NCI-H187 (cell line): ENCODE data around the gene PCYT2.

Source experiments
- DNase-seq, 2 experiments: peaks; one replicate each; lab custom pipeline; 2025; lab: John Stamatoyannopoulos, UW

PCYT2 gene

GRCh38 chr17:81851423-81851822 lies 59.8 kb downstream of the PCYT2 start:
- DNase-seq: no peak
